GM19372 (cell line): Measurements from ENCODE around the gene ZCCHC4.
A peak's percentile ranks its signal among the peaks of the same experiment; 100 is the strongest.

ENCODE experiments used
- ATAC-seq: cut with Tn5 transposase; IDR thresholded peaks from one replicate; pipeline ENCODE4 v1.9.1; 2021; ENCODE audit warnings: mild to moderate bottlenecking, low read depth, moderate library complexity; ENCODE audit not compliant: unreplicated experiment

ZCCHC4 gene, protein sequence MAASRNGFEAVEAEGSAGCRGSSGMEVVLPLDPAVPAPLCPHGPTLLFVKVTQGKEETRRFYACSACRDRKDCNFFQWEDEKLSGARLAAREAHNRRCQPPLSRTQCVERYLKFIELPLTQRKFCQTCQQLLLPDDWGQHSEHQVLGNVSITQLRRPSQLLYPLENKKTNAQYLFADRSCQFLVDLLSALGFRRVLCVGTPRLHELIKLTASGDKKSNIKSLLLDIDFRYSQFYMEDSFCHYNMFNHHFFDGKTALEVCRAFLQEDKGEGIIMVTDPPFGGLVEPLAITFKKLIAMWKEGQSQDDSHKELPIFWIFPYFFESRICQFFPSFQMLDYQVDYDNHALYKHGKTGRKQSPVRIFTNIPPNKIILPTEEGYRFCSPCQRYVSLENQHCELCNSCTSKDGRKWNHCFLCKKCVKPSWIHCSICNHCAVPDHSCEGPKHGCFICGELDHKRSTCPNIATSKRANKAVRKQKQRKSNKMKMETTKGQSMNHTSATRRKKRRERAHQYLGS

GRCh38 chr4:25312496-25313200 lies at the start of gene ZCCHC4:
Gene ZCCHC4, plus strand, starts transcription at chr4:25312774. Its CDS starts 36 bp downstream, at chr4:25312810.
- peak; percentile 87 for ATAC-seq

DNA sequence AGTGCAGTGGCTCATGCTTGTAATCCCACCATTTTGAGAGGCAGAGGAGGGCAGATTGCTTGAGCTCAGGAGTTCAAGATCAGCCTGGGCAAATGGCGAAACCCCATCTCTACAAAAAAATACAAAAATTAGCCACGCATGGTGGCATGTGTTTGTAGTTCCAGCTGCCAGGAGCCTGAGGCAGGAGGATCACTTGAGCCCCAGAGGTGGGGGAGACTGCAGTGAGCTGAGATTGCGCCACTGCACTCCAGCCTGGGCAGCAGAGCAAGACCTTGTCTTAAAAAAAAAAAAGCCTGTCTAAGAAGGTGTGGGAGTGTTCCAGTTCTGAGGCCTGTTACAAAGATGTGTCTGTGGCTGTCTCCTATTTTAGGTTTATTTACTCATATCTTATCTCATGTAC lies 40.7 kb upstream of the ZCCHC4 start:
- no peak for ATAC-seq

DNA sequence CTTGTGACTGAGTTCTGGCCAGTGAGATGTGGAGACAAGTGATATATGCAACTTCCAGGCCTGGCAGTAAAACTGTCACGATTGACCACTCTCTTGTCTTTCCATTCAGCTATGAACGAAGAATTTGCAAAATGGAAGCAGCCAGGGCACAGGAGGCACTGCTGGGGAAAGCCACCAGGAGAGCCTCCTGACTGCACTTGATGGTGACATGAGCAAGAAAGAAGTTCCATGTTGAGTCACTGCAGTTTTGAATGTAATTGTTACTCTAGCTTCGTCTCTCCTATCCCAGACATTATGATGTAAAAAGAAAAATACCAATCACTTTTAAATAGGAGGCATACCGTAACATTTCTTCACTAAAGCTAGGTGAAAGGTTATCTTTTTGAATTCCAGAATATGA lies 32.4 kb upstream of the ZCCHC4 start:
- ATAC-seq, result no peak

- ATAC-seq, result no peak
Measured at GRCh38 chr4:25283948-25284347, 28.6 kb upstream of the ZCCHC4 start.

DNA sequence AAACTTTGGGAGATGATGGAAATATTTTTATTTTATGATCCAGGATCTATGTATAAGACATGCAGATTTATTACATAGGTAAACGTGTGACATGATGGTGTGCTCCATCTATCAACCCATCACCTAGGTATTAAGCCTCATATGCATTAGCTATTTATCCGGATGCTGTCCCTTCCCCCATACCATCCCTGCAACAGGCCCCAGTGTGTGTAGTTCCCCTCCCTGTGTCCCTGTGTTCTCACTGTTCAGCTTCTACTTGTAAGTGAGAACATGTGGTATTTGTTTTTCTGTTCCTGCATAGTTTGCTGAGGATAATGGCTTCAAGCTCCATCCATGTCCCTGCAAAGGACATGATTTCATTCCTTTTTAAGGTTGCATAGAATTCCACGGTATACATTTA lies 28.1 kb upstream of the ZCCHC4 start:
- no peak for ATAC-seq

GRCh38 chr4:25290490-25291067 lies 22.0 kb upstream of the ZCCHC4 start:
- no peak for ATAC-seq

DNA sequence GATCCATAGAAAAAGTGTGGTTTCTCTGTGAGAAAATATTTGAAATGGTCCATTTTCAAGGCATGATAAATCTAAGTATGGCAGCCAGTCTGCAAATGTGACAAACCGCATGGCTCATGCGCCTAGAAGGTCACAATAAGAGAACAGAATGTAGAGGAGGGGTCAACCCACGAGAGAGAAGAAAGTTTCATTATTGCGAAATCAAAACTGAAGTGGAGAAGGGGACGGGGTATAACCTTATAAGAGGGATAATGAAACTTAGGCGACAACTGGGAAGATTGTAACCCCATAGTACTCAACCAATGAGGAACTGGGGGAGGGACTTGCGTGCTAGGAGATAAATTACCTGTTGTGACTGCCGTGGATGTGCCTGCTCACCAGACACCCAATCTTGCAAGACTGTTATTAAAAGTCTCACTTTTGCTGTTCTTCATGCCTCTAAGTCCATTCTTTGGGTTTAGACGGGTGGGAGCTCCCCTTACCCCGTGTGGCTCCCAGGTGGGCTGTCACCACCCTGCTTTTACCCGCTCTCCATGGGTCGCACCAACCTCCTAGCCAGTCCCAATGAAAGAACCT lies 21.3 kb upstream of the ZCCHC4 start:
- no peak for ATAC-seq

DNA sequence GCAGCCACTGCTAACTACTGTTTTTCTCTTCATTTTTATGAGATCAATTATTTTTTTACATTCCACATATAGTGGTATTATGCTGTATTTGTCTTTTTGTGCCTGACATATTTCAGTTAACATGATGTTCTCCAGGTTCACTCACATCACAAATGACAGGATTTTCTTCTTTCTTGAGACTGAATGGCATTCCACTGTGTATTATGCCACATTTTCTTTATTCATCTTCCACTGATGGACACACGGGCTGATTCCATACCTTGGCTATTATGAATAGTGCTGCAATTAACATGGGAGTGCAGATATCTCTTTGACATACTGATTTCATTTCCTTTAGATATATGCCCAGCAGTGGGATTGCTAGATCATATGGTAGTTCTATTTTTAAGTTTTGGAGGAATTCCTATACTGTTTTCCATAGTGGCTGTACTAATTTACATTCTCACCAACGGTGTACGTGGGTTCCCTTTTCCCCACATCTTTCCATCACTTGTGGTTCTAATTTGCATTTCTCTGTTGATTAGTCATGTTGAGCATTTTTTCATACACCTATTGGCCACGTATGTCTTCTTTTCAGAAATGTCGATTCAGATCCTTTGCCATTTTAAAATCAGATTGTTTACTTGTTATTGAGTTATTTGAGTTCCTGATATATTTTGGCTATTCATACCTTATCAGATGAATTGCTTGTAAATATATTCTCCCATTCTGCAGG lies 14.9 kb upstream of the ZCCHC4 start:
- ATAC-seq, result no peak

DNA sequence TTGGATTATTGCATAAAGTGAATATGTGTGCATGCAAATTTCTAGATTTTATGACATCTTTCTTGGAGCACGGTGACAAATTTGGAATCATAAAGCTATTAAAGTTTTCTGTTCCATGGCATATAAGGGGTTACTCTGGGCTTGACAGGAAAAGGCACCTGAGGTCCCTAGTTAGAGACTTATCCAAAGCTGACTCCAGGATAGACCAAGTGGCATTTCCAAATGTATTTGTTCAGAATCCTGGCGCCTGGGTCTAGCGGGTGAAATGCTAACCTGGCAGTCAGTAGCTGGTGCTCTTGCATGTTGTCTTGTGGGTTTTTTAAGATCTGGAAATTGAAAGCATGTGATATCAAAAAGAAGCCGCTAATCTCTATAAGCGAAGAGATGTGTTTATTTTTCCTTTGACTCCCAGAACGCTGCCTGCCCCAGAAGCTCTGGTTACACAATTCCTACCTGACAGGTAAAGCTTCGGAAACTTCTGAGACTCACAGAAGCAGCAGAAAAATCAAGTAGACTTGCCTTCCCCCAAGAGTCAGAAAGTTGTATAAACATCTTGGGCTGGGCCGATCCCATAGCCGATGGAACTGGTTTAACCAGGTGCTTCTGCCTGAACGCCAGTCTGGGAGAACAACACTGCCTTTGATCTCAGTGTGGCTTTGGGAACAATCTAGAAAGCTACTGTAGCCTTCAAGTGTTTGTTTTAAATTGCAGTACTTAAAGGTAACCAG lies 12.9 kb upstream of the ZCCHC4 start:
- no peak for ATAC-seq

DNA sequence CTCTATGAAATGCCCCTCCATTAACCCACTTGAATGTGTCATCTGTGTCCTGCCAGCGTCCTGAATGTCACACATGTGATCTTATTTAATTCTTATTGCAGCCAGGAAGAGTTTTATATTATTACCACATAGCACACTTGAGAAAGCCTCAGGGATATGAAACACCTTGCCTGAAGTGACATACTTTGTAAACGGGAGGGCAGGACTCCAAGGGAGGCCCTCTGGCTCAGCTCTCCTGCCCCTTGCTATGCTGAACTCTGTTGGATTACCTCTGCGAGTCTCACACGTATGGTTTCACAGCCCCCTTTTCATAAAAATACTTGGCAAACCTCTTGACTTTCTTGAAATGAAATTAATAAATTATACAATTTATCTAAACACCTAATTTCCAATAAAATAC lies 11.1 kb upstream of the ZCCHC4 start:
- no peak for ATAC-seq

DNA sequence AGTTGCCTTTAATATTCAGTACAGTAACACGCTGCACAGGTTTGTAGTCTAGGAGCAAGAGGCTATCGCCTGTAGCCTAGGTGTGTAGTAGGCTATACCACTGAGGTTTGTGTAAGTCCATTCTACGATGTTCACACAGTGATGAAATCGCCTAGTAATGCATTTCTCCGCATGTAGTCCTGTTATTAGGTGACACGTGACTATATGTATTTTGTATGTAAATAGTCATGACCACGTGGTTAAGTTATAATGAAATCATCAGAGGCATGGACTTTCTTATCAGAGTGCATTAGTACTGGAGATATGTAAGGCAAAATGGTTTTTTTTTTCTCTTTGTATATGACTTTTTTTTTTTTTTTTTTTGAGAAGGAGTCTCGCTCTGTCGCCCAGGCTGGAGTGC lies 9.9 kb upstream of the ZCCHC4 start:
- no peak for ATAC-seq

GRCh38 chr4:25303578-25303977 lies 9.0 kb upstream of the ZCCHC4 start:
- no peak for ATAC-seq

GRCh38 chr4:25306518-25307057 lies 6.0 kb upstream of the ZCCHC4 start:
- ATAC-seq, result no peak

DNA sequence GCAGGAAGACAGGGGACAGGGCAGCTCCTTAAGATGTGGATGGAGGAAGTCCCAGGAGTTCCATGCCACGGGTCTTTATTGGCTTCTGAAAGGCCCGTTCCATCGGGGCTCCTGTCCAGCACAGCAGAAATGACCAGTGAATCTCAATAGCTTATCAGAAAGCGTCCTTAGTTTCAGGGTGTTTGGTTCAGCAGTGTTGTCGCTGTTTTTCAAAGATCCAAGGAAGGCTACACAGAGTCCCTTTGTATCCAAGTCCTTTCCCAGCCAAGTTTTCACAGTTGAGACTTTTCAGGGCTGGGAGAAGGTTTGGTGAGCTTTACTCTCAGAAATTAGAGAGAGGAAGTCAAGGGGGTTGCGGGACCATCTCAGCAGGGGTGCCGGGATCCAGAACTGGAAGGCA lies 5.0 kb upstream of the ZCCHC4 start:
- ATAC-seq, result no peak

DNA sequence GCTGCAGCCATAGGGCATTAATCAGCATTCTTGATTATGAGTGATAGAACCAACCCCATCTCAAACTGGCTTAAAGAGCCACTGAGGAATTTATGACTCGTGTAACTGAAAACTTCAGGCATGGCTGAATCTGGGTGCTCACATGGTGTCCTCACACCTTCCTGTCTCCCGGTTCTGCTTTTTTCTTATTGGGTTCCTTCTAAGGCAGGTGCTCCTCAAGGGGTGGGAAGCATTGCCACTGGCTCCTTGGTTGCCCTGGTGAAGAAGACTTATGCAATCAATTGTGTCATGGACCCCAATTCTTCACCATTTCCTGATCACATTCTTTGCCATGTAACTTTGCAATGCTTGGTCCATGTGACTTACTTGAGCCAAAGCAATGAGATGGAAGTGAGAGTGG lies 4.3 kb upstream of the ZCCHC4 start:
- ATAC-seq, result no peak

DNA sequence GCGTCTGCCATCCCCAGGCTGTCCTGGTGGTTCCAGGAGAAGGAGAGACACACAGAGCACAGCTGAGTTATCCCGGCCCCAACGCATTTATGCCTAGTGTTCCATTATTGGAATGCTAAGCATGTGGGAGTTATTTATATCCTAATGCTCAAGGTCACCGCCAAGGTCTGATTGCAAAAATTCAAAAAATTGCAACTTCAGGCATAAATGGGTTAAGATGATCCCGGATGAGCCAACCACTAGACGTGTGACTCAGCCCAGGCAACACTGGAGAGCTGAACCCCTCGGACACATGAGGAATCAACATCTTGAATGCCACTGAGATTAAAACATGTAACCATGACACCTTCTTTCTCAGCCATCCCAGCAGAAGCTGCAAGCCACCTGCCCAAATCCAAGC lies 3.8 kb upstream of the ZCCHC4 start:
- no peak for ATAC-seq

- peak; percentile 39 for ATAC-seq
Measured at GRCh38 chr4:25310066-25310802, 2.3 kb upstream of the ZCCHC4 start.

GRCh38 chr4:25310803-25311166 lies 1.8 kb upstream of the ZCCHC4 start:
- no peak for ATAC-seq
